Neural cell (in vitro differentiated cells): ENCODE data around the gene SMIM10L1. TPM values are rescaled to one million over a fixed set of nuclear protein-coding genes. Genes with fewer than 3 reads are reported as not detected.

ENCODE experiments used
- H2AFZ ChIP-seq: fragments of 200-600, 300-800 bp; sonication (generic), shearing (Covaris generic); 2 replicates; pipeline ENCODE4 v1.6.0; 2014; ENCODE audit warnings: low read depth, mild to moderate bottlenecking, antibody characterized with exemption, low read length, moderate library complexity
- H3F3A ChIP-seq: fragments of 200-600 bp; shearing (Covaris generic); 2 replicates; pipeline ENCODE4 v1.6.1; 2016; ENCODE audit warnings: mild to moderate bottlenecking, moderate library complexity, mixed read lengths, antibody characterized with exemption, low read length; ENCODE audit not compliant: insufficient read depth, poor library complexity, severe bottlenecking
- H3K27ac ChIP-seq: fragments of 200-600, 300-800 bp; sonication (generic), shearing (Covaris generic); 2 replicates; pipeline ENCODE4 v1.5.1; 2014; ENCODE audit warnings: mild to moderate bottlenecking, low read length, moderate library complexity
- H3K27me3 ChIP-seq: fragments of 300-800, 200-600 bp; sonication (generic), shearing (Covaris generic); 2 replicates; pipeline ENCODE4 v1.6.0; 2014; ENCODE audit warnings: mild to moderate bottlenecking, low read depth, low read length, moderate library complexity; ENCODE audit not compliant: insufficient read depth
- H3K36me3 ChIP-seq: fragments of 300-800, 200-600 bp; sonication (generic), shearing (Covaris generic); 2 replicates; pipeline ENCODE4 v1.5.1; 2014; ENCODE audit warnings: mild to moderate bottlenecking, antibody characterized with exemption, low read length, moderate library complexity; ENCODE audit not compliant: insufficient read depth
- H3K4me2 ChIP-seq: fragments of 300-800, 200-600 bp; sonication (generic), shearing (Covaris generic); 2 replicates; pipeline ENCODE4 v1.6.0; 2014; ENCODE audit warnings: mild to moderate bottlenecking, low read length
- H3K4me3 ChIP-seq: fragments of 300-800, 200-600 bp; sonication (generic), shearing (Covaris generic); 2 replicates; pipeline ENCODE4 v1.5.1; 2014; ENCODE audit warnings: mild to moderate bottlenecking, low read length, moderate library complexity
- H3K79me2 ChIP-seq: fragments of 200-600 bp; shearing (Covaris generic); replicated peaks from 2 replicates; pipeline ENCODE4 v1.6.0; 2014; ENCODE audit warnings: mild to moderate bottlenecking, low read length, moderate library complexity; ENCODE audit not compliant: insufficient read depth
- H3K9ac ChIP-seq: fragments of 300-800, 200-600 bp; sonication (generic), shearing (Covaris generic); 2 replicates; pipeline ENCODE4 v1.6.1; 2016; ENCODE audit warnings: mild to moderate bottlenecking, low read length, mixed read lengths
- H3K9me2 ChIP-seq: fragments of 200-600 bp; shearing (Covaris generic); 2 replicates; pipeline ENCODE4 v1.6.1; 2016; ENCODE audit warnings: mild to moderate bottlenecking, low read length, mixed read lengths; ENCODE audit not compliant: insufficient read depth
- H3K9me3 ChIP-seq: fragments of 200-600, 300-800 bp; sonication (generic), shearing (Covaris generic); 2 replicates; pipeline ENCODE4 v1.6.1; 2016; ENCODE audit warnings: mild to moderate bottlenecking, mixed run types, low read length, moderate library complexity, mixed read lengths
- H4K20me1 ChIP-seq: fragments of 200-600 bp; shearing (Covaris generic); 2 replicates; pipeline ENCODE4 v1.6.1; 2016; ENCODE audit warnings: mild to moderate bottlenecking, mixed run types; ENCODE audit not compliant: insufficient read depth
- EP300 ChIP-seq: fragments of 450-650 bp; conservative IDR thresholded peaks from 2 replicates; pipeline ENCODE4 v1.6.1; 2014; ENCODE audit warnings: antibody characterized with exemption, mild to moderate bottlenecking, moderate library complexity; ENCODE audit not compliant: poor library complexity, severe bottlenecking
- EZH2 ChIP-seq: fragments of 200-600, 300-800 bp; shearing (Covaris generic), sonication (generic); IDR thresholded peaks from 2 replicates; pipeline ENCODE4 v1.6.1; 2014; ENCODE audit warnings: antibody characterized with exemption, low read length, borderline replicate concordance, mild to moderate bottlenecking; ENCODE audit not compliant: insufficient read depth, poor library complexity, severe bottlenecking
- MXI1 ChIP-seq: fragments of 450-650 bp; conservative IDR thresholded peaks from 2 replicates; pipeline ENCODE4 v1.6.1; 2014; ENCODE audit warnings: antibody characterized with exemption, mild to moderate bottlenecking; ENCODE audit not compliant: poor library complexity, severe bottlenecking
- POLR2AphosphoS5 ChIP-seq: IDR thresholded peaks from 2 replicates; pipeline ENCODE4 v1.6.1; 2012
- RAD21 ChIP-seq: fragments of 450-650 bp; conservative IDR thresholded peaks from 2 replicates; pipeline ENCODE4 v1.6.1; 2014; ENCODE audit warnings: antibody characterized with exemption, mild to moderate bottlenecking, moderate library complexity
- SMC3 ChIP-seq: fragments of 450-650 bp; conservative IDR thresholded peaks from 2 replicates; pipeline ENCODE4 v1.6.1; 2014; ENCODE audit warnings: antibody characterized with exemption, mild to moderate bottlenecking, moderate library complexity; ENCODE audit not compliant: poor library complexity
- TAF1 ChIP-seq: IDR thresholded peaks from 2 replicates; pipeline ENCODE4 v1.6.1; 2012; ENCODE audit warnings: low read depth
- polyA plus RNA-seq: library from polyadenylated mRNA; depleted of rRNA; stranded (reverse); fragments of >200 nt; gene quantifications from 2 replicates; pipeline ENCODE4 v1.2.3, GENCODE V29; 2014
- TF ChIP-seq, protein P1 (sequence below): IDR thresholded peaks from 2 replicates; pipeline ENCODE4 v1.6.1; 2012; ENCODE audit warnings: borderline replicate concordance
- TF ChIP-seq, protein P2 (sequence below): fragments of 450-650 bp; IDR thresholded peaks from 2 replicates; pipeline ENCODE4 v1.5.1; 2014; ENCODE audit warnings: antibody characterized with exemption, mild to moderate bottlenecking, moderate library complexity; ENCODE audit not compliant: poor library complexity, severe bottlenecking

Gene SMIM10L1
- polyA plus RNA-seq, 1 donor from 2014 or later: 22.0 TPM

DNA sequence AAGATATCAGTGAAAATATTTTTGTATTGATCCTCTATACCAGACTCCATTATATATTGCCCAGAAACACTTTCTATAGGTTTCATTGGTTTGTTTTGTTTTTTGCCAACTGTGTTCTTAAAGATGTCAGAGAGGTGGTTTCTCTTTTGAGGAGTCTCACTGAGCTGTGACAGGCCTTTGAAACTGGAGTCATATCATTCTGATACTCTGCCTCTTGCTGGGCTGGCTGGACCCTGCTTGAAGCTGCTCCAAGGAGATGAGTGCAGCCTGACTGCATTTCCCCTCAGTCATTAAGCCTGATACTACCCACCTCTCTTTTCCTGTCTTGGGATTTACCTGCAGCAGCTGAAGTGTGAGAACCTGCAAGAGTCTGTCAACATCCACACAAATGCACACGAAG, 20.2 kb upstream of the SMIM10L1 start:
- Histone ChIP-seq H3K4me2 (no peak overlapping the region), H3K9me2 (no peaks in the 10 kb centered on the region), H2AFZ (no peak overlapping the region), H3K36me3 (no peaks in the 10 kb centered on the region), H4K20me1 (no peaks in the 10 kb centered on the region), H3K27me3 (no peaks in the 10 kb centered on the region), H3K4me3 (no peak overlapping the region), H3F3A (no peaks in the 10 kb centered on the region), H3K9ac (no peak overlapping the region), H3K9me3 (peaks cover under 1% of the 10 kb centered on the region), H3K27ac (no peak overlapping the region), H3K79me2 (peaks cover 43% of the 10 kb centered on the region)
- TF ChIP-seq TAF1 (no peak), EP300 (no peak), SMC3 (no peak), RAD21 (no peak), POLR2AphosphoS5 (no peak), EZH2 (no peak), MXI1 (no peak)
- TF ChIP-seq, protein P1, sequence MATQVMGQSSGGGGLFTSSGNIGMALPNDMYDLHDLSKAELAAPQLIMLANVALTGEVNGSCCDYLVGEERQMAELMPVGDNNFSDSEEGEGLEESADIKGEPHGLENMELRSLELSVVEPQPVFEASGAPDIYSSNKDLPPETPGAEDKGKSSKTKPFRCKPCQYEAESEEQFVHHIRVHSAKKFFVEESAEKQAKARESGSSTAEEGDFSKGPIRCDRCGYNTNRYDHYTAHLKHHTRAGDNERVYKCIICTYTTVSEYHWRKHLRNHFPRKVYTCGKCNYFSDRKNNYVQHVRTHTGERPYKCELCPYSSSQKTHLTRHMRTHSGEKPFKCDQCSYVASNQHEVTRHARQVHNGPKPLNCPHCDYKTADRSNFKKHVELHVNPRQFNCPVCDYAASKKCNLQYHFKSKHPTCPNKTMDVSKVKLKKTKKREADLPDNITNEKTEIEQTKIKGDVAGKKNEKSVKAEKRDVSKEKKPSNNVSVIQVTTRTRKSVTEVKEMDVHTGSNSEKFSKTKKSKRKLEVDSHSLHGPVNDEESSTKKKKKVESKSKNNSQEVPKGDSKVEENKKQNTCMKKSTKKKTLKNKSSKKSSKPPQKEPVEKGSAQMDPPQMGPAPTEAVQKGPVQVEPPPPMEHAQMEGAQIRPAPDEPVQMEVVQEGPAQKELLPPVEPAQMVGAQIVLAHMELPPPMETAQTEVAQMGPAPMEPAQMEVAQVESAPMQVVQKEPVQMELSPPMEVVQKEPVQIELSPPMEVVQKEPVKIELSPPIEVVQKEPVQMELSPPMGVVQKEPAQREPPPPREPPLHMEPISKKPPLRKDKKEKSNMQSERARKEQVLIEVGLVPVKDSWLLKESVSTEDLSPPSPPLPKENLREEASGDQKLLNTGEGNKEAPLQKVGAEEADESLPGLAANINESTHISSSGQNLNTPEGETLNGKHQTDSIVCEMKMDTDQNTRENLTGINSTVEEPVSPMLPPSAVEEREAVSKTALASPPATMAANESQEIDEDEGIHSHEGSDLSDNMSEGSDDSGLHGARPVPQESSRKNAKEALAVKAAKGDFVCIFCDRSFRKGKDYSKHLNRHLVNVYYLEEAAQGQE: no peak
- TF ChIP-seq, protein P2, sequence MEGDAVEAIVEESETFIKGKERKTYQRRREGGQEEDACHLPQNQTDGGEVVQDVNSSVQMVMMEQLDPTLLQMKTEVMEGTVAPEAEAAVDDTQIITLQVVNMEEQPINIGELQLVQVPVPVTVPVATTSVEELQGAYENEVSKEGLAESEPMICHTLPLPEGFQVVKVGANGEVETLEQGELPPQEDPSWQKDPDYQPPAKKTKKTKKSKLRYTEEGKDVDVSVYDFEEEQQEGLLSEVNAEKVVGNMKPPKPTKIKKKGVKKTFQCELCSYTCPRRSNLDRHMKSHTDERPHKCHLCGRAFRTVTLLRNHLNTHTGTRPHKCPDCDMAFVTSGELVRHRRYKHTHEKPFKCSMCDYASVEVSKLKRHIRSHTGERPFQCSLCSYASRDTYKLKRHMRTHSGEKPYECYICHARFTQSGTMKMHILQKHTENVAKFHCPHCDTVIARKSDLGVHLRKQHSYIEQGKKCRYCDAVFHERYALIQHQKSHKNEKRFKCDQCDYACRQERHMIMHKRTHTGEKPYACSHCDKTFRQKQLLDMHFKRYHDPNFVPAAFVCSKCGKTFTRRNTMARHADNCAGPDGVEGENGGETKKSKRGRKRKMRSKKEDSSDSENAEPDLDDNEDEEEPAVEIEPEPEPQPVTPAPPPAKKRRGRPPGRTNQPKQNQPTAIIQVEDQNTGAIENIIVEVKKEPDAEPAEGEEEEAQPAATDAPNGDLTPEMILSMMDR: no peak

DNA sequence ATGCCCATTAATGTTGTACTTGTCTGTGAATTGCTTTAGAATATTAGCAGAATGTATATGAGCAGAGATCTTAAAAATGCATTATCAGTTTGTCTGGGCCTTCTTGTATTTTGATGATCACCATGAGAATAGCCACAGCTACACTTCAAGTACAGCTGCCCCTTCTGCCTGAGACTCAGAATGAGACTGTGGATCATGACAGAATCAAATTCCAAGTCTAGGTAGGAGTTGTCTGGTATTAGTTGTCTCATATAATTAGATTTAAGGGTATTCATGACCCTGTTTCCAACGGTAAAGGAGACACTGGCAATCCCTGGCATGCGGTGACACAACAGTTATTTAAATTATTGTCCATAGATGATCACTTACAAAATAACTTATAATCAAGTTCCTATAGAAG, 18.3 kb upstream of the SMIM10L1 start:
- H3K9me3 ChIP-seq: peaks cover 3% of the 10 kb centered on the region
- H3K36me3 ChIP-seq: peaks cover 4% of the 10 kb centered on the region
- peaks cover 49% of the 10 kb centered on the region for H3K79me2 ChIP-seq
- H3K27ac ChIP-seq: no peak overlapping the region
- TF ChIP-seq, protein P2: no peak
- no peak for TF ChIP-seq SMC3
- no peak for TF ChIP-seq RAD21
- TF ChIP-seq, protein P1: no peak
- TF ChIP-seq EZH2: no peak
- no peak for TF ChIP-seq MXI1
- no peak for TF ChIP-seq TAF1
- no peak for TF ChIP-seq EP300
- no peak for TF ChIP-seq POLR2AphosphoS5
- no peaks in the 10 kb centered on the region for H3K27me3 ChIP-seq
- no peak overlapping the region for H2AFZ ChIP-seq
- H3K4me3 ChIP-seq: no peak overlapping the region
- no peaks in the 10 kb centered on the region for H3K9me2 ChIP-seq
- H3K9ac ChIP-seq: no peak overlapping the region
- no peaks in the 10 kb centered on the region for H4K20me1 ChIP-seq
- no peaks in the 10 kb centered on the region for H3F3A ChIP-seq
- no peak overlapping the region for H3K4me2 ChIP-seq
